Measurements from ENCODE around the gene JOSD2. TPM values are rescaled to one million over a fixed set of nuclear protein-coding genes. Genes with fewer than 3 reads are reported as not detected.

Gene JOSD2
- total and polyA plus RNA-seq, 9 of the 15 experiments (the other 6 are each of a cell fraction or from before 2014, with no cell fraction given) = 0.06 to 14.4 (median 3.1) TPM

GRCh38 chr19:50461066-50461875 lies 49.7 kb downstream of the JOSD2 start (continued):
- TF ChIP-seq HMG20B (CRISPR knock-in tag; IDR thresholded peaks at IDR 0.05) (no peak), XRCC4 (IDR thresholded peaks at IDR 0.05; ENCODE audit: extremely low read depth, insufficient read depth, insufficient read length) (no peak), CREB1 (IDR thresholded peaks at IDR 0.05) (no peak), CREB1 (CRISPR knock-in tag; IDR thresholded peaks at IDR 0.05) (peak; percentile 32; the same call in 1 of the 2 replicates), THRB (CRISPR knock-in tag; conservative IDR thresholded peaks at IDR 0.05) (no peak), ZNF133 (CRISPR knock-in tag; IDR thresholded peaks at IDR 0.05) (no peak), TARDBP (IDR thresholded peaks at IDR 0.05) (no peak), ZNF274 (IDR thresholded peaks at IDR 0.05; ENCODE audit: borderline replicate concordance, low read depth, low read length) (no peak), PBX2 (CRISPR knock-in tag; IDR thresholded peaks at IDR 0.05; ENCODE audit: low read depth) (no peak), PBX2 (tag; conservative IDR thresholded peaks at IDR 0.05; ENCODE audit: low read depth) (peak; percentile 56), SMC3 (conservative IDR thresholded peaks at IDR 0.05; ENCODE audit: insufficient read depth, low read depth, low read length) (peak; percentile 85), BHLHE40 (IDR thresholded peaks at IDR 0.05; ENCODE audit: low read length) (peak; percentile 24; the same call in 1 of the 2 replicates), ARID1B (IDR thresholded peaks at IDR 0.05) (0 out of 2 replicates have a peak, but pooled peaks have one; percentile 11)
- TF ChIP-seq, protein P1, sequence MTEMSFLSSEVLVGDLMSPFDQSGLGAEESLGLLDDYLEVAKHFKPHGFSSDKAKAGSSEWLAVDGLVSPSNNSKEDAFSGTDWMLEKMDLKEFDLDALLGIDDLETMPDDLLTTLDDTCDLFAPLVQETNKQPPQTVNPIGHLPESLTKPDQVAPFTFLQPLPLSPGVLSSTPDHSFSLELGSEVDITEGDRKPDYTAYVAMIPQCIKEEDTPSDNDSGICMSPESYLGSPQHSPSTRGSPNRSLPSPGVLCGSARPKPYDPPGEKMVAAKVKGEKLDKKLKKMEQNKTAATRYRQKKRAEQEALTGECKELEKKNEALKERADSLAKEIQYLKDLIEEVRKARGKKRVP (CRISPR knock-in tag; IDR thresholded peaks at IDR 0.05) = no peak
- TF ChIP-seq, protein P2, sequence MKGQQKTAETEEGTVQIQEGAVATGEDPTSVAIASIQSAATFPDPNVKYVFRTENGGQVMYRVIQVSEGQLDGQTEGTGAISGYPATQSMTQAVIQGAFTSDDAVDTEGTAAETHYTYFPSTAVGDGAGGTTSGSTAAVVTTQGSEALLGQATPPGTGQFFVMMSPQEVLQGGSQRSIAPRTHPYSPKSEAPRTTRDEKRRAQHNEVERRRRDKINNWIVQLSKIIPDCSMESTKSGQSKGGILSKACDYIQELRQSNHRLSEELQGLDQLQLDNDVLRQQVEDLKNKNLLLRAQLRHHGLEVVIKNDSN (CRISPR knock-in tag; IDR thresholded peaks at IDR 0.05) = 0 out of 2 replicates have a peak, but pooled peaks have one; percentile 6
